Activated CD4-positive, alpha-beta T cell treated with anti-CD3 and anti-CD28 coated beads for 24 hours (primary cell): ENCODE results near the gene LRCH1.

Experiments used
- DNase-seq, 2 donors: peaks; one replicate each; pipeline ENCODE4 v3.0.0-alpha.2; 2020; ENCODE audit warnings: low read depth in 2 of 2

LRCH1 gene

GRCh38 chr13:46797501-46798237, 244.7 kb downstream of the LRCH1 start:
- no peak for DNase-seq

GRCh38 chr13:46799139-46799538, 246.2 kb downstream of the LRCH1 start:
- no peak for DNase-seq

- no peak for DNase-seq
These were observed 248.9 kb downstream of the LRCH1 start for GRCh38 chr13:46801858-46802257.
